ENCODE measurements around the gene FIG4.
"Not testable (repeated sequence)": the region's sequence is repeated elsewhere in the genome, so short reads cannot be mapped to it uniquely, and the experiment has no call there.

FIG4 gene

DNA sequence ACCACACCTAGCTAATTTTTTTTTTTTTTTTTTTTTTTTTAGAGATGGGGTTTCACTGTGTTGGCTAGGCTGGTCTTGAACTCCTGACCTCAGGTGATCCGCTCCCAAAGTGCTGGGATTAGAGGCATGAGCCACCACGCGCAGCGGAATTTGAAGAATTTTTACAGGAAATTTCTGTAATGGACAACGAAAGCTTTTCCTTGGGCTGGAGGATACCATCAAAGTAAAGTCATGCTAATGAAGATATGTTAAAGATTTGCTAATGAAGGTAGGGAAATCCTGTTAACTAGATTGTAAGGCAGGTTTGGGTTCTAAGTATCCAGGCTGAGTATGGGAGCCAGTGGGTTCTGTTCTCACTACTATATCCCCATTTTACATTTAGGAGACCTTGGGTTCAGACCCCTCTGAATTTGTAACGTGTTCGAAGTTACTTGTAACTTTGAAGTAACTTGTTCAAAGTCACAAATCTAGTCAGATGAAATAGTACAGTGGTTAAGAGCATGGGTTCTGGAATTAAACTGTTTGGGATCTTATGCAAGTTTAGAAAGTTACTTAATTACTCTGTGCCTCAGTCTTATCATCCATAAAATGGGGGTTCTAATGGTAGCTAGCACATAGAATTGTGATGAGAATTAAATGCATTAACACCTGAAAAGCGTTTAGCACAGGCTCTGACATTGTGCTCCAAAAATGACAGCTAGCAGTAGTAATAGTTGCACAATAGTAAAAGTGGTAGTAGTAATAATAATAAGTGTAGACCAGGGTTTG, 163.6 kb downstream of the FIG4 start:
- Histone ChIP-seq H3K4me3 (ENCODE audit: low read depth, low read length) (no peak overlapping the region), H3K36me3 (replicated peaks) (no peaks in the 10 kb centered on the region), H3K27me3 (replicated peaks) (no peaks in the 10 kb centered on the region), H3K27ac (no peak overlapping the region)
- in situ Hi-C loops (cut with HindIII; ENCODE audit: low pct_ligation_motif_present, low sequenced_read_pairs), result no loop called here
- TF ChIP-seq CTCF (IDR thresholded peaks at IDR 0.05; ENCODE audit: low read depth, low read length, missing control alignments), result no peak
- no peak for DNase-seq

DNA sequence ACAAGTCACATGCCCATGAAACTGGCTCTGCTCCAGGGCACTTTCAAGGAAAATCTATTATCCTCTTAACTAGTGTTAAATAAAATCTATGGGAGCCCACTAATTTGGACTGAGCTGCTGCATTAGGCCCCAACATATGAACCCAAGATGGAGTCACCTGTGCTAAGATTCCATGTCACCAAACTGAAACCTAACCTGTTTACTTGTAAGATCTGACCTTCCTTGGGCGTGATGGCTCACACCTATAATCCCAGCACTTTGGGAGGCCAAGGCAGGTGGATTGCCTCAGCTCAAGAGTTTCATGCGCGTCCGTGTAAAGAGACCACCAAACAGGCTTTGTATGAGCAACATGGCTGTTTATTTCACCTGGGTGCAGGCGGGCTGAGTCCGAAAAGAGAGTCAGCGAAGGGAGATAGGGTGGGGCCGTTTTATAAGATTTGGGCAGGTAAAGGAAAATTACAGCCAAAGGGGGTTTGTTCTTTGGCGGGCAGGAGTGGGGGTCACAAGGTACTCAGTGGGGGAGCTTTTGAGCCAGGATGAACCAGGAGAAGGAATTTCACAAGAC, 164.5 kb downstream of the FIG4 start:
- H3K27ac ChIP-seq; in situ Hi-C loops (cut with HindIII; ENCODE audit: low pct_ligation_motif_present, low sequenced_read_pairs); H3K27me3 ChIP-seq (replicated peaks); DNase-seq; H3K36me3 ChIP-seq (replicated peaks); H3K4me3 ChIP-seq (ENCODE audit: low read depth, low read length): not testable (repeated sequence)

- DNase-seq, result no peak
- H3K27me3 ChIP-seq (replicated peaks), result no peaks in the 10 kb centered on the region
- TF ChIP-seq CTCF (IDR thresholded peaks at IDR 0.05; ENCODE audit: low read depth, low read length, missing control alignments), result no peak
- no peaks in the 10 kb centered on the region for H3K36me3 ChIP-seq (replicated peaks)
- H3K27ac ChIP-seq, result no peak overlapping the region
- in situ Hi-C loops (cut with HindIII; ENCODE audit: low pct_ligation_motif_present, low sequenced_read_pairs), result no loop called here
- no peak overlapping the region for H3K4me3 ChIP-seq (ENCODE audit: low read depth, low read length)
These were observed 170.8 kb downstream of the FIG4 start for GRCh38 chr6:109861946-109862345.

DNA sequence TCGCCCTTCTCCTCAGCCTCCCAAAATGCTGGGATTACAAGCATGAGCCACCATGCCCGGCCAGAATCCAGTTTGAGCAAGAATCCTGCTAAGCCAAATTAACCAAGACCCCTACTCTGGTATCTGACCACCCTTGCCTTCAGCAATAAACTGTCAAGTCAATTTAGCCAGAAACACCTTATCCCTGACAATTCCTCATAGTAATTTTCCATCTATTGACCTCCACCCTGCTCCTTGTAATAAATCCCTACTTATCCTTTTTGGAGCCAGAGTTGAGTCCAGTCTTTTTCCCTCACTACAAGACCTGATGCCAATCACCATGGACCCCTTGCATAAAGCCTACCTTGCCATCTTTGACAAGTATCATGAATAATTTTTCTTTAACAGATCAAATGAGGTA, 173.0 kb downstream of the FIG4 start:
- H3K4me3 ChIP-seq (ENCODE audit: low read depth, low read length), result no peak overlapping the region

DNA sequence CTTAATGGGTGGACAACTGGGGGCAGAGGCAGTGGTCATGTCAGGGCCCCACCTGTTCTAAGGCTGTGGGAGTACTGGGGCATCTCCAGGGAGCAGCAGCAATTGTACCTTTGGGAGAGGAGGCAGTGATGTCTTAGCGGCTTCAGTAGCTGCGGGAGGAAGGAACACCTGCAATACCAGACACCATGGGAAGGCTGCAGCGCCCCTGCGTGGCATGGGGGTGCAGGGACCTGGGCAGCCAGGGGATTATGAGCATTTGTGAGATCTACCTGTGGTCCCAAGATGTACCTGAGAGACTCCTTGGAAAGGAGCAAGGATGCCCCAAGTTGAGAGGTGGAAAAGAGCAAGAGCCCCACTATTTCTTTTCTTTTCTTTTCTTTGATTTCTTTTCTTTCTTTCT, 174.9 kb downstream of the FIG4 start:
- in situ Hi-C loops (cut with HindIII; ENCODE audit: low pct_ligation_motif_present, low sequenced_read_pairs), result no loop called here
- DNase-seq, result no peak
- peak; percentile 5 for TF ChIP-seq CTCF (IDR thresholded peaks at IDR 0.05; ENCODE audit: low read depth, low read length, missing control alignments)

More for the DNA sequence above, 173.0 kb downstream of the FIG4 start:
- no peak for TF ChIP-seq CTCF (IDR thresholded peaks at IDR 0.05; ENCODE audit: low read depth, low read length, missing control alignments)
- Histone ChIP-seq H3K36me3 (replicated peaks) (no peaks in the 10 kb centered on the region), H3K27ac (no peak overlapping the region), H3K27me3 (replicated peaks) (peaks cover 2% of the 10 kb centered on the region)
- in situ Hi-C loops (cut with HindIII; ENCODE audit: low pct_ligation_motif_present, low sequenced_read_pairs), result no loop called here
- no peak for DNase-seq

DNA sequence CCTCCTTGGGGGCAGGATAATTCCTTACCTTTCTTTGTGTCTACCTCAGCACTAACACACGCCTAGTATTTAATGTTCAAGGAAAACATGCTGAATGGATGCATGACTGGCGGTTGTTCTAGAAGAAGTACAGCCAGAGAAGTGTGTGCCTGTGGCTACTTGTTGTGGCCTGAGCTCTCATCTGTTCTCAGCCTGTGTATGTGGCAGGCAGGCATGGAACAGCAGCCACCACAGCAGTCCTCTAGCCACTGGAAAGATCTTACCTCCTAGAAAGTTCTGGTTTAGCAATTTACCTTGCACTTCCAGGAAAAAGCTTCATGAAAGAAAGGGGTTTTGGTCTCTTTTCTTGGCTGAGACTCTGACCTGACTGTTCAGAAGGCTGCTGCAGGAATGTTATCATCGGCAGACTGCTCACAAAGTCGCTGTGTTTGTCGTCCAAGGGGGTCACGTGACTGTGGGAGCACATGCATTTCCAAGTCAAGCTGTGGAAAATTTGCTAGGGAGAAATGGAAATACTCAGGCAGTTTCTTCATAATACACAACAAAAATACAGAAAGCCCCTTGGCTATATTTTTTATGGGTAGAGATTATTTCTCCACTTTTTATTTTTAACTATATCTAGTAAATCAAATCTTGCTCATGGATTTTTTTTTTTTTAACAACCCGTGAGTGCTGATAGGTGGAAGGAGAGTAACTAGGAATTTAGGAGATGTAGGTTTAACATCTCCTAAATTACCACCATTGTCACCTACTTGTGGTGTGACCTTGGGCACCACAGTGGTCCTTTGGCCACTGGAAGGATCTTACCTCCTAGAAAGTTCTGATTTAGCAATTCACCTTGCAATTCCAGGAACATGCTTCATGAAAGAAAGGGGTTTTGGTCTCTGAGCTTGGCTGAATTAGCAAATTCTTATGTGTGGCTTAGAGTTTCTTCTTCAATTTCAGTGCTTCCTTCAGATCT, 176.2 kb downstream of the FIG4 start:
- TF ChIP-seq CTCF (IDR thresholded peaks at IDR 0.05; ENCODE audit: low read depth, low read length, missing control alignments), result no peak
- in situ Hi-C loops (cut with HindIII; ENCODE audit: low pct_ligation_motif_present, low sequenced_read_pairs), result no loop called here
- Histone ChIP-seq H3K27me3 (replicated peaks) (peaks cover 2% of the 10 kb centered on the region), H3K4me3 (ENCODE audit: low read depth, low read length) (no peak overlapping the region), H3K27ac (no peak overlapping the region), H3K36me3 (replicated peaks) (no peaks in the 10 kb centered on the region)
- no peak for DNase-seq

More for the DNA sequence above, 174.9 kb downstream of the FIG4 start:
- H3K27me3 ChIP-seq (replicated peaks), result peaks cover 2% of the 10 kb centered on the region
- H3K27ac ChIP-seq, result no peak overlapping the region
- no peaks in the 10 kb centered on the region for H3K36me3 ChIP-seq (replicated peaks)
- no peak overlapping the region for H3K4me3 ChIP-seq (ENCODE audit: low read depth, low read length)
